Activated CD8-positive, alpha-beta memory T cell treated with anti-CD3 and anti-CD28 coated beads for 36 hours (primary cell): ENCODE results near the gene HID1. TPM values are rescaled to one million over a fixed set of nuclear protein-coding genes. Genes with fewer than 3 reads are reported as not detected.

Source experiments
- CTCF ChIA-PET: fragments of 350-600 bp; sonication (Branson Sonifier 250); formaldehyde crosslinking; loops from one replicate; lab custom pipeline; 2021; ENCODE audit warnings: antibody characterized with exemption; lab: Charles Lee
- POLR2A ChIA-PET: fragments of 350-600 bp; sonication (Branson Sonifier 250); formaldehyde crosslinking; loops from one replicate; lab custom pipeline; 2021; ENCODE audit warnings: antibody characterized with exemption; lab: Charles Lee
- total RNA-seq, 2 experiments: library from RNA; stranded (reverse); gene quantifications; one replicate each; pipeline ENCODE4 v1.2.3, GENCODE V29; 2021

HID1 gene
- total RNA-seq, 2 experiments from 2014 or later: 0.89 to 1.9 TPM

GRCh38 chr17:74959826-74960515, 12.6 kb downstream of the HID1 start:
- POLR2A ChIA-PET: no interaction called here
- CTCF ChIA-PET: interaction anchor here (0.6 to 3.9 kb wide), 13 partner anchors 12 to 154 kb away, joined by 3 to 49 read pairs (median 7); partner anchors contain the start of genes HID1, KCTD2, MRPL58 and OTOP2

- CTCF ChIA-PET: interaction anchor here (0.8 to 3.9 kb wide), 14 partner anchors 10 to 167 kb away, joined by 3 to 49 read pairs (median 4); partner anchors contain the start of genes CDR2L, MRPL58, OTOP2 and USH1G
- POLR2A ChIA-PET: no interaction called here
Observed at GRCh38 chr17:74957935-74958740, 14.4 kb downstream of the HID1 start.

DNA sequence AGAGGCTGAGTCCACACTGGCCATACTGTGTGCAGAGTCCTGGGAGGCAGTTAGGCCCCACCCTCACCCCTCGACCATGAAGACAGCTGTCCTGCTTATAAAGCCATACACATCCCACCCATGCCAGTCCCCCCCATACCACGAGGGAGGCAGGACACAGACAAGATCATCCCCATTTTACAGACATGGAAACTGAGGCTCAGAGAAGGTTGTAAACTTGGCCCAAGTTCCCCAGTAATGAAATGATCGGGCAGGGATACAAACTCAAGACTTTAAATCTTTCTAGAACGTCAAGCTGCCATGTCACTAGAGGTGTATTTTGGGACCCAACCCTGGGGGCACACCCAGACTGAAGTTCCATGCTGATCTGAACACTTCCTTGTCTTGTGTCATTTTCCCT, 16.5 kb downstream of the HID1 start:
- ChIA-PET POLR2A (no interaction called here), CTCF (interaction anchor here (0.6 to 3.9 kb wide), 4 partner anchors 14 to 58 kb away, joined by 3 to 49 read pairs (median 4); partner anchors contain the start of genes OTOP2 and USH1G)

DNA sequence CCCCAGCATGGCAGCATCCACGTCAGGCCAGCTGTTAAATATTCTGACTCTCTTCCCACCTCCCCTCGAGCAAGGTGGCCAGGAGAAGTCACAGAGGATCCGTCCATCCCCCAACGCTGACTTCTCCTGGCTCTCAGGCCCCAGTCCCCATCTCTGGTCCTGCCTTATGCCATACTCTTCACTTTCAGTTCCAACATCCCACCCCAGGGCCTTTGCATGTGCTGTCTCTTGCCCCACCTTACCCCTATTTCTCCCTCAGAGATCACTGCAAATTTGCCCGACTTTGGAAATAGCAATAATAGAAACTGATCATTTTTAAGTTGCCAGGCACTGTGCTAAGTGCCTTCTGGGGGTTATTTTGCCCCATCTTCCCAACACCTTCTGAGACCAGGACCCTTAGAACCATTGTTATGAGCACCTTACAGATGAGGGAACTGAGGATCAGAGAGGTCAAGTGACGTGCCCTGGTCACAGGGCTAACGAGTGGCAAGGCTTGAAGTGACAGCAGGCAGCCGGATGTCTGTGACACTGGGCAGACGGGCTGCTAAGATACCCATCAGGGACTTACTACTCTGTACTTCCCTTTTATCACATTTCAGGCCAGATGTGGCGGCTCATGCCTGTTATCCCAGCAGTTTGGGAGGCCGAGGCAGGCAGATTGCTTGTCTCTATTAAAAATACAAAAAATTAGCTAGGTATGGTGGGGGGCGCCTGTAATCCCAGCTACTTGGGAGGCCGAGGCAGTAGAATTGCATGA, 17.7 kb downstream of the HID1 start:
- CTCF ChIA-PET: interaction anchor here (1.6 kb wide), 1 partner anchor 16 kb away, joined by 5 read pairs; no protein-coding TSS in a partner anchor
- POLR2A ChIA-PET: no interaction called here

DNA sequence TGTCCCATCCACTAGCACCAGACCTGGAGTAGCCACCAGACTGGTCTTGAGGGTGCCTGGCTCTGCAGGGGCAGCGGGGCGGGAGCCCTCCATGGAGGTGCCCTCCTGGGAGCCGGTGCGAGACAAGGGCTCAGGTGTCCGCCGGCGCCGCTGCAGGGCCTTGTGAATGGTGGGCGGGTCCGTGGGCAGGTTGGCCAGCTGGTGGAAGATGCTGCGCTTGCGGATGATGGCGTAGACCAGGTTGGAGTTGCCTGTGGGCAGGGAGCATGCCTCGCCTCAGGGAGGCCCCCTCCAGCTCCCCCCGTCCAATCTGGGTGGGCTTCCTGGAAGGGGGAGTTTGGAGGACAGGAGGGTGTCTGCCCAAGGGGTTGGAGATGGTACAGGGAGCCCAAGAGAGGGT, 18.4 kb downstream of the HID1 start:
- ChIA-PET POLR2A (no interaction called here), CTCF (interaction anchor here (1.6 kb wide), 1 partner anchor 15 kb away, joined by 5 read pairs; no protein-coding TSS in a partner anchor)

- POLR2A ChIA-PET: no interaction called here
- CTCF ChIA-PET: no interaction called here
Observed at GRCh38 chr17:74953134-74953687, 19.3 kb downstream of the HID1 start.

DNA sequence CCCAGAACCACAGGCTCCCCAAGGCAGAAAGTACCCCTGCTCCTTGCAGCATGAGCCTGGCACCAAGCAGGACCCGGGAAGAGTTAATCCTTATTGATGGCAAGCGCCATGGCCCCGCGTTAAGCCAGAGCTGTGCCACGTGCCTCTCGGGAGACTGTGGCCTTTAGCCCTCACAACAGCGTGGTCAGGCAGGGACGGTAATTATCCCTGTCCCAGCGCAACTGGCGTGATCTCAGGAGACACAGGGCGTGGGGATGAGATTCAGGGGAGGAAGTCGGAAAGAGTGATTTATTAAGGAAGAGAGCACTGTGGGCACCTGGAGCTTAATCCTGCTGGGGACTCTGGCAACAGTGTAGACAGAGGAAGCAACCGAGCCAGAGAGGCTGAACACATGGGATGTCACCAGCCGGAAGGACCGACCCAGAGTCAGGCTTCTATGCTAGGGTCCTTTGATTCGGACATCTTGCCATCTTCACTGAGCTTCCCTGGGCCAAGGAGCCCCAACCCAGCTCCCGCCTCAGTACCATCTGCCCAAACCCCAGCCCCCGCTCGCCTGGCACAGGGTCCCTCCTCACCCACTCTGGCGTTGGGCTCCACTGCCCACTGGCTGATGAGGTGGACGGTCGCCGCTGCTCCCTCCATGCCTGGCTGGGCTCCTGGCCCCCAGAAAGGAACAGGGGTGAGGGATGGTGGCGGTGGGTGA, 20.0 kb downstream of the HID1 start:
- POLR2A ChIA-PET: no interaction called here
- CTCF ChIA-PET: no interaction called here

- ChIA-PET POLR2A (no interaction called here), CTCF (no interaction called here)
Observed at GRCh38 chr17:74951680-74952421, 20.7 kb downstream of the HID1 start.

GRCh38 chr17:74951065-74951464, 21.5 kb downstream of the HID1 start:
- CTCF ChIA-PET: no interaction called here

DNA sequence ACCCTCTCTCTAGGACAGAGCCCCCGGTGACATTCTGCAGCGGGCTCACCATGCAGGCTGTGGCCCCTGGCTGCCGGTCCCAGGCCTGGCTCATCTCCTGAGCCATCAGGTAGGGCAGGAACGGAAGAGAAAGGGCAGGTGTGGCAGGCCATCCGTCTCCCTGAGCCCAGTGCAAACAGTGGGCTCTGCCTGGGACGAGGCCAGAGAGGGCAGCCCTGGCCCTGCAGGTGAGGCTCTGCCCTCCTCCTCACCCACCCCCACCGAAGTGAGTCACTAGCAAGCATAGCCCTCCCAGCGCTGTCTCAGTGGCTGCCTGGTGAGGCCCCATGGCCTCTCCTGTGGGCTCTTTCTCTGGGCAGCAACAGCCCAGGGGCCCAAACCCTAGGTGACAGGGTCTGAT, 22.4 kb downstream of the HID1 start:
- ChIA-PET POLR2A (no interaction called here), CTCF (no interaction called here)

More at GRCh38 chr17:74951065-74951464, 21.5 kb downstream of the HID1 start:
- POLR2A ChIA-PET: no interaction called here

DNA sequence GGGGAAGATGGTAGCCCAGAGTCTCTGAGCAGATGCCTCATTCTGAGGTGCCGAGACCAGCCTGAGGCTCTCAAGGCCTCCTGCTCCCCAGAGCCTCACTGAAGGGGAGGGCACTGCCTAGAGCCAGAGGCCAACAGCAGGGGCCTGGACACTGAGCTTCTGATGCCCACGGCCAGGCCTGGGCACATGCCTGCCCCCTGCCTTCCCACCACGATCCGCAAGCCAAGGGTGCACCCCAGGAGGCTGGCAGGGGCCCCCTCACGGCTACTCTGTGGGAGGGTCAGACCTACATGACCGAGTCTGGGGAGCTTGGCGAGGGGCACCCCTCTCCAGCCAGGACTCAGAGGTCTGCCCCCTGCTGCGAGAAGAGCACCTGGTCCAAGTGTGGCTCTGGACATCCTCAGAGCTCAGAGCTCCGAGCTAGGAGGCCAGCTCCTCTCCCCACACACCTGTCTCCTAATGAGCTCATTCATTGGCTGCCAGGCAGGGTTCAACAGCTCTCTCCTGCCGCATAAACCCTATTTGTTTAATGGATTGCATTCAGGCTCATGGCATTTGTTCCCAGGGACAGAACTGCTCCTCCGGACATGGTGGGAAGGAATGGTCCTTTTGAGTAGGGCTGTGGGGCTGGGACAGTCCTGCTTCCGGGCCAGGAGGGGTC, 23.0 kb downstream of the HID1 start:
- ChIA-PET POLR2A (no interaction called here), CTCF (interaction anchor here (0.6 kb wide), 1 partner anchor 10 kb away, joined by 3 read pairs; no protein-coding TSS in a partner anchor)

DNA sequence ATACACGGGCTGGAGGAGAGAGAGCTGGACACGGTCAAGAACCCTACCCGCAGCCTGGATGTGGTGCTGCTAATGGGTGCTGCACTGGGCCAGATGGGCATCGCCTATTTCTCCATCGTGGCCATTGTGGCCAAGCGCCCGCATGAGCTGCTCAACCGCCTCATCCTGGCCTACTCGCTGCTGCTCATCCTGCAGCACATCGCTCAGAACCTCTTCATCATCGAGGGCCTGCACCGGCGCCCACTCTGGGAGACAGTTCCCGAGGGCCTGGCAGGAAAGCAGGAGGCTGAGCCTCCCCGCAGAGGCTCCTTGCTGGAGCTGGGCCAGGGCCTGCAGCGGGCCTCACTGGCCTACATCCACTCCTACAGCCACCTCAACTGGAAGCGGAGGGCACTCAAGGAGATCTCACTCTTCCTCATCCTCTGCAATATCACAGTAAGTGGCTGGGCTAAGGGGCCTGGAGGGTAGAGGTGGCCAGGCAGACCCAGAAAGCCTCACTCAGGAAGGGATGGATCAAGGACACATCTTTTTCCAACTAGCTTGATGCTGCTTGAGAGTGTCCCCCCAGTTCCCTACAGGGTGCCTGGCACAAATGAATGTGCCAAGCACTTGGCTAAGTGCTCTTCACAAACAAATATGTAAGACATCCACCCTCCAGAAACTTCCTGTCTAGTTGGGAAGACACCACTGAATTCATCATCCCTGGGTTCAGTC, 25.4 kb downstream of the HID1 start:
- POLR2A ChIA-PET: no interaction called here

DNA sequence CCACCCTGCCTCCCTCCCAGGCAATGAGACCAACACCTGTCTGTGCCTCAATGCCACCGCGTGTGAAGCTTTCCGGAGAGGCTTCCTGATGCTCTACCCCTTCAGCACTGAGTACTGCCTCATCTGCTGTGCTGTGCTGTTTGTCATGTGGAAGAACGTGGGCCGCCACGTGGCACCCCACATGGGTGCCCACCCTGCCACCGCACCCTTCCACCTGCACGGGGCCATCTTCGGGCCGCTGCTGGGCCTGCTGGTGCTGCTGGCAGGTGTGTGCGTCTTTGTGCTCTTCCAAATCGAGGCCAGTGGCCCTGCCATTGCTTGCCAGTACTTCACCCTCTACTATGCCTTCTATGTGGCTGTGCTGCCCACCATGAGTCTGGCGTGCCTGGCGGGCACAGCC, 25.9 kb downstream of the HID1 start:
- POLR2A ChIA-PET: no interaction called here
- CTCF ChIA-PET: no interaction called here

More for the DNA sequence above, 25.4 kb downstream of the HID1 start:
- CTCF ChIA-PET: no interaction called here

- ChIA-PET POLR2A (no interaction called here), CTCF (no interaction called here)
Observed at GRCh38 chr17:74945543-74945942, 27.0 kb downstream of the HID1 start.

DNA sequence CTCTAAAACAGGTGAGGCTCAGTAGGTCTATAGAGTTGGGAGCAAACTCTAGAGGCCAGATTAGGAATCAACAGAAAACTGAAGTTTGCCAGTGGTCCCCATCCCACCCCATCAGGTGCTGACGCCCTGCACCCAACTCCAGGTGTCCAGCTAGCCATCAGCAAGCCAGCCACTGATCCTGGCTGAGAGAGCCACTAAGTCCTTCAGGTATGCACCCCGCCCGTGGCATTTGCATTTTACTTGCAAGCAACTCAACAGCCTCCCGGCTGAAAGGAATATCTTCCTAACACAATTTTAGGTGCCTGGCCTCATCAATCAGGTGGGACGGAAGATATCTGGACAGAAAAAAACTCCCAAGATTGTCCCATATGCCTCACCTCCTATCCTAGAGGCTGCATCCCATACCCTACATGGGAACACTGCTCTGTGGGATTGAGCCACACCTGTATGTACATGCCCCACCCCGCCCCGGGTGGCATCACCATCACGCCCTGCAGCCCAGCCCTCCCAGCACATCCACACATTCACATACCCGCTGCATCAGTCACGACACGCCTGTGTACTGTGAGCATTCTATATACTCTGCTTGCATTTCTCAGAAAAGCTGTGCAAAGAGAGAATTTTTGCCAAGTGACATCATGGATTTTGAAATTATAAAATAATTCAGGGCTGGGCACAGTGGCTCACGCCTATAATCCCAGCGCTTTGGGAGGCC, 28.6 kb downstream of the HID1 start:
- ChIA-PET CTCF (no interaction called here), POLR2A (no interaction called here)

DNA sequence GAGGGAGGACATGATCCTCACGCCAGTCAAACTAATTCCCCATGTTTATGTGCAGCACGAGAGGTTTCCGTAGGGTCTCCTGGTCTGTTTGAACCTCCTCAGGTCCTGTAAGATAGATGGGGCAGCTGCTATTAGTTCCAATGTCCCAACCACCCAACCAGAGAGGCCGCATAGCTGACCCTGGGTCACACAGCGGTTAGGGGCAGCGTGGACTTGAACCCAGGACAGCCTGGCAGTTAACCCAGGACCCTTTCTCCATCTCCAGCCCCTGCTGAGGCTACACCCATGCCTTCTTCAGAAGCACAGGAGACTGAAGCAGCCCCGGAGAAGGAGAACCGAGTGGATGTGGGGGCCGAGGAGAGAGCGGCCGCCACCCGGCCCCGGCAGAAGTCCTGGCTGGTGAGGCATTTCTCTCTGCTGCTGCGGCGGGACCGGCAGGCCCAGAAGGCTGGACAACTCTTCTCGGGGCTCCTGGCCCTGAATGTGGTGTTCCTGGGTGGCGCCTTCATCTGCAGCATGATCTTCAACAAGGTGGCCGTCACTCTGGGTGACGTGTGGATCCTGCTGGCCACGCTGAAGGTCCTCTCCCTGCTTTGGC, 31.3 kb downstream of the HID1 start:
- ChIA-PET CTCF (no interaction called here), POLR2A (no interaction called here)
